Effector memory CD4-positive, alpha-beta T cell (primary cell): Measurements from ENCODE around the gene ZDHHC14.

ENCODE experiments used
- DNase-seq, 3 donors: peaks; one replicate each; pipeline ENCODE4 v3.0.0-alpha.2; 2020
- H3K27ac ChIP-seq: 2 replicates; pipeline ENCODE4 v1.7.0; 2013; ENCODE audit warnings: mild to moderate bottlenecking, low read length, moderate library complexity; ENCODE audit not compliant: insufficient read depth, poor library complexity, severe bottlenecking
- H3K27me3 ChIP-seq: replicated peaks from 2 replicates; pipeline ENCODE4 v1.7.0; 2013; ENCODE audit warnings: mild to moderate bottlenecking, low read length; ENCODE audit not compliant: insufficient read depth, control insufficient read depth, poor library complexity, severe bottlenecking
- H3K36me3 ChIP-seq: 2 replicates; pipeline ENCODE4 v1.7.0; 2013; ENCODE audit warnings: mild to moderate bottlenecking, low read length, moderate library complexity; ENCODE audit not compliant: control insufficient read depth, insufficient read depth
- H3K4me1 ChIP-seq: 2 replicates; pipeline ENCODE4 v1.7.0; 2013; ENCODE audit warnings: low read length, mild to moderate bottlenecking; ENCODE audit not compliant: control insufficient read depth, insufficient read depth, poor library complexity, severe bottlenecking
- H3K4me3 ChIP-seq: 2 replicates; pipeline ENCODE4 v1.7.0; 2013; ENCODE audit warnings: low read length, low read depth, mild to moderate bottlenecking; ENCODE audit not compliant: insufficient read depth, poor library complexity, severe bottlenecking
- H3K9me3 ChIP-seq: 2 replicates; pipeline ENCODE4 v1.7.0; 2013; ENCODE audit warnings: mild to moderate bottlenecking, low read length, moderate library complexity; ENCODE audit not compliant: control insufficient read depth

Gene ZDHHC14

DNA sequence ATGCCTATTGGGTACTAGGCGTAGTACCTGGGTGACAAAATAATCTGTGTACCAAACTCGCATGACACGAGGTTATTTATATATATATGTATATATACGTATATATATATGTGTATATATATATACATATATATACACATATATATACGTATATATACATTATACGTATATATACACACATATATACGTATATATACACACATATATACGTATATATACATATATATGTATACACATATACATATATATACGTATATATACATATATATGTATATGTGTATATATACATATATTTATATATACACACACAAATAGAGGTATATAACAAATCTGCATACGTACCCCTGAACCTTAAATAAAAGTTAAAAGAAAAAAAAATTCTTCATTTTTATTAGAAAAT lies 103.2 kb downstream of the ZDHHC14 start:
- Histone ChIP-seq H3K36me3 (no peaks in the 10 kb centered on the region), H3K4me3 (no peak overlapping the region), H3K27me3 (no peaks in the 10 kb centered on the region), H3K4me1 (peaks cover 9% of the 10 kb centered on the region), H3K27ac (no peak overlapping the region), H3K9me3 (no peaks in the 10 kb centered on the region)
- DNase-seq = no peak

- Histone ChIP-seq H3K4me3 (no peak overlapping the region), H3K9me3 (no peaks in the 10 kb centered on the region), H3K36me3 (no peaks in the 10 kb centered on the region), H3K27me3 (no peaks in the 10 kb centered on the region), H3K4me1 (peaks cover 9% of the 10 kb centered on the region), H3K27ac (no peak overlapping the region)
- DNase-seq = peak in 1 of 3 donors; percentile 4
Observed at GRCh38 chr6:157486572-157486971, 105.6 kb downstream of the ZDHHC14 start.

DNA sequence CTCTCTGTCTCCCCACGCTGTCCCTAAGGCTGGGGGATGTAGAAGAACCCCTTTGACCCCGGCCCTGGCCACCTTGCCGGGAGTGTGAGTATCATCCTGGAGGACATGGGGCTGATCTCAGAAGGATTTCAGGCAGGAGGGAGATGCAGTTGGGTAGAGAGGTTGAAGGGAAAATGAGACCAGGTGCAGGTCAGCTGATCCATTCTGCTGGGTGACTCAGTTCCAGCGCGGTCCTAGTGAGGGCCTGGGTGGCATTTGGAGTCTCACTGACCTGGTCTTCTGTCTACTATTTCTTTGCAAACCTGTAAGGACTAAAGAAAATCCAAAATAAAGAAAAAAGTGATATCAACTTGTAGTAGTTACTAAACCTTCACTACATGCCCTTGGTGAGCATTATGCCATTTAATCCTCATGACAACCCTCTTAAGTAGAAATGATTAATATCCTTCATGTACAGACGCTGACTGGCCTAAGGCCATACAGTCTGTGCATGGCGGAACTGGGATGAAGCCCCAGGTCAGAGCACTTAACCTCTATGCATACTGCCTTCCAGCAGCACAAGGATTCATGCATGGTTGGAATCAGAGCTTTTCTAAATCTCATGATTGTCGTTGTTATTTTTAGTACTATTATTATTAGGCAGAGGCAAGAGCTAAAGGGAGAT lies 106.3 kb downstream of the ZDHHC14 start:
- Histone ChIP-seq H3K36me3 (no peaks in the 10 kb centered on the region), H3K4me3 (no peak overlapping the region), H3K4me1 (peaks cover 9% of the 10 kb centered on the region), H3K27ac (no peak overlapping the region), H3K9me3 (no peaks in the 10 kb centered on the region), H3K27me3 (no peaks in the 10 kb centered on the region)
- no peak for DNase-seq

DNA sequence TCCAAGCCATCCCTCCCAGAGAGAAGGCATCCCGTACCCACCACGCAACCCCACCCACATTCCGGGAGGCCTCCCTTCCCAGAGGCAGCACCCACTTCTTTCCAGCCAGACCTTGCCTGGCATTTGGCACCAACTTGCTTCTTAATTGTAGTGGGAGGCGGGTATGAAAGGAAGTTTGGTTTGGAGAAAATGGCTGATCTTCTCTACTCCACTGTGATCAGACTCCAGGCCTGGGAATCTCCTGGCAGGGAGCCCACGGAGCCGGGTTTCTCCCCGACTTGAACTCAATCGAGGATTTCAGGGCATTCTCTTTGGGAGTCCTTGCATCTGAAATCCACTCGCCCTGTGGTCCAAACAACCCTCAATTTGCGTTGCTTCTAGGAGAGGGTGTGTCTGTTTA lies 107.1 kb downstream of the ZDHHC14 start:
- Histone ChIP-seq H3K4me3 (no peak overlapping the region), H3K27ac (no peak overlapping the region), H3K4me1 (peaks cover 9% of the 10 kb centered on the region), H3K36me3 (no peaks in the 10 kb centered on the region), H3K27me3 (no peaks in the 10 kb centered on the region), H3K9me3 (no peaks in the 10 kb centered on the region)
- DNase-seq = no peak

- H3K9me3 ChIP-seq = no peaks in the 10 kb centered on the region
- DNase-seq = no peak
- no peak overlapping the region for H3K27ac ChIP-seq
- no peaks in the 10 kb centered on the region for H3K27me3 ChIP-seq
- no peak overlapping the region for H3K4me3 ChIP-seq
- H3K36me3 ChIP-seq = no peaks in the 10 kb centered on the region
- peaks cover 9% of the 10 kb centered on the region for H3K4me1 ChIP-seq
Observed at GRCh38 chr6:157488716-157489118, 107.7 kb downstream of the ZDHHC14 start.

- Histone ChIP-seq H3K27ac (no peak overlapping the region), H3K27me3 (no peaks in the 10 kb centered on the region), H3K36me3 (no peaks in the 10 kb centered on the region), H3K9me3 (no peaks in the 10 kb centered on the region), H3K4me1 (peaks cover 9% of the 10 kb centered on the region), H3K4me3 (no peak overlapping the region)
- DNase-seq = no peak
Observed at GRCh38 chr6:157490611-157491269, 109.8 kb downstream of the ZDHHC14 start.

- no peak overlapping the region for H3K4me3 ChIP-seq
- DNase-seq = no peak
- H3K27ac ChIP-seq = no peak overlapping the region
- no peaks in the 10 kb centered on the region for H3K27me3 ChIP-seq
- no peaks in the 10 kb centered on the region for H3K36me3 ChIP-seq
- no peaks in the 10 kb centered on the region for H3K9me3 ChIP-seq
- H3K4me1 ChIP-seq = peaks cover 5% of the 10 kb centered on the region
Observed at GRCh38 chr6:157491571-157492232, 110.7 kb downstream of the ZDHHC14 start.

DNA sequence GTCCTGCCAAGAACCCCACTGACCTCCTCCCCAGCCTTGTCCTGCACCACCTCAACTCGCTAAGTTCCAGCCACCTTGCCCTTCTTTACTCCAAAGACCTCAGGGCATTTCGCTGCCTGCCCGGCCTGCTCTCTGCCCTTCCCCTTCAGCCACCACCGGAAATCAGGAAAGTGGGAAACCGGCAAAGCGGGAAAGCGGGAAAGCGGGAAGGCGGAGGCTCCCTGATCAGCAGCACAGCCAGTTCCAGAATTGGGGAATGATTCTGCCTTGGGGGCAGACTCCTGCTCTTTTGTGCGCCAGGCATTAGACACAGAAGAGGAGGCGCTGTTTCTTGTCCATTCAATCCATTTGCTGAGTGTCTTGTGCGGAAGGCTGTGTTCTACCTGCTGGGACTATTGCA lies 111.3 kb downstream of the ZDHHC14 start:
- Histone ChIP-seq H3K4me3 (no peak overlapping the region), H3K4me1 (no peaks in the 10 kb centered on the region)
- no peak for DNase-seq

DNA sequence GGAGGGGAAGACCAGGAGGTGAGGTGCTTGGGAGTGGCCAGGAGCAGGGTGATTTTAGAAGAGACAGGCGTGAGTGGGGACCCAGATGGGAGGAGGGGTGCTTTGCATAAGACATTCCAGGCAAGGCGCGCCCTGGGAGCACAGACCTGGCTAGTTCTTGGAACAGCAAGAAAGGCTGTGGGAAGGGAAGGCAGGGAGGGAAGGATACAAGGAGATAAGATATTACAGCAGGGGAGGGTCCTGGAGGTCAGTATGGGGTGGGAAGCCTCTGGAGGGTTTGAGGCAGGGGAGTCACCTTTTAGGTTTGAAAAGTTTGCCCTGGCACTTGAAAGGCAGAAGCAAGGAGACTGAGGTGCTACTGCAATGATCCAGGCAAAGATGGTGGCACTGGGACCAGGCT lies 111.8 kb downstream of the ZDHHC14 start:
- Histone ChIP-seq H3K27ac (no peak overlapping the region), H3K4me1 (no peaks in the 10 kb centered on the region), H3K27me3 (no peaks in the 10 kb centered on the region), H3K36me3 (no peaks in the 10 kb centered on the region), H3K9me3 (no peaks in the 10 kb centered on the region), H3K4me3 (no peak overlapping the region)
- DNase-seq = no peak

More for the DNA sequence above, 111.3 kb downstream of the ZDHHC14 start:
- Histone ChIP-seq H3K36me3 (no peaks in the 10 kb centered on the region), H3K27me3 (no peaks in the 10 kb centered on the region), H3K27ac (no peak overlapping the region), H3K9me3 (no peaks in the 10 kb centered on the region)

- Histone ChIP-seq H3K4me3 (no peak overlapping the region), H3K4me1 (no peaks in the 10 kb centered on the region), H3K36me3 (no peaks in the 10 kb centered on the region), H3K27me3 (no peaks in the 10 kb centered on the region), H3K27ac (no peak overlapping the region), H3K9me3 (no peaks in the 10 kb centered on the region)
- no peak for DNase-seq
Observed at GRCh38 chr6:157493173-157493572, 112.2 kb downstream of the ZDHHC14 start.
